Measurements from ENCODE around the gene POM121C.
"Not testable (repeated sequence)": the region's sequence is repeated elsewhere in the genome, so short reads cannot be mapped to it uniquely, and the experiment has no call there.

GRCh38 chr7:75393194-75393593 is 92.9 kb downstream of the POM121C start:
- not testable (repeated sequence) for TF ChIP-seq CTCF, POLR2A (IDR thresholded peaks at IDR 0.05)

Measured in vagina (tissue), 2 donors.